Measurements from ENCODE around the gene SDK2. TPM values are rescaled to one million over a fixed set of nuclear protein-coding genes. Genes with fewer than 3 reads are reported as not detected.
A peak's percentile ranks its signal among the peaks of the same experiment; 100 is the strongest.

SDK2 gene
- total RNA-seq, 1 donor: under 0.01 TPM

- Histone ChIP-seq H3K27ac (ENCODE audit: low read depth, low read length) (no peak overlapping the region), H3K9me3 (ENCODE audit: low read depth, low read length) (no peaks in the 10 kb centered on the region), H3K27me3 (ENCODE audit: insufficient read depth, low read length) (peaks cover 2% of the 10 kb centered on the region)
Measured at GRCh38 chr17:73346501-73347162, 297.6 kb downstream of the SDK2 start.

GRCh38 chr17:73343739-73344454 lies 300.3 kb downstream of the SDK2 start:
- no peaks in the 10 kb centered on the region for H3K36me3 ChIP-seq (ENCODE audit: insufficient read depth, low read length)
- no peaks in the 10 kb centered on the region for H3K79me2 ChIP-seq (ENCODE audit: insufficient read depth, low read length)
- H3K27ac ChIP-seq (ENCODE audit: low read depth, low read length): no peak overlapping the region
- no peak overlapping the region for H3K4me3 ChIP-seq (ENCODE audit: insufficient read depth, low read length)
- peak overlapping the region; percentile 40 for H3K4me2 ChIP-seq (ENCODE audit: insufficient read depth, low read length)
- peaks cover 30% of the 10 kb centered on the region for H3K4me1 ChIP-seq (ENCODE audit: insufficient read depth, low read length)
- H2AFZ ChIP-seq (ENCODE audit: low read length): no peak overlapping the region
- H4K20me1 ChIP-seq (ENCODE audit: insufficient read depth, low read length): no peaks in the 10 kb centered on the region
- no peak for TF ChIP-seq CTCF (IDR thresholded peaks at IDR 0.05; ENCODE audit: extremely low read depth, low read depth, low read length)
- DNase-seq (ENCODE audit: insufficient read length, low spot score, missing footprints): peak; percentile 76
- no peaks in the 10 kb centered on the region for H3K9me3 ChIP-seq (ENCODE audit: low read depth, low read length)
- no peaks in the 10 kb centered on the region for H3K27me3 ChIP-seq (ENCODE audit: insufficient read depth, low read length)

More at GRCh38 chr17:73346501-73347162, 297.6 kb downstream of the SDK2 start:
- no peaks in the 10 kb centered on the region for H3K36me3 ChIP-seq (ENCODE audit: insufficient read depth, low read length)
- H3K4me2 ChIP-seq (ENCODE audit: insufficient read depth, low read length): no peak overlapping the region
- no peak for DNase-seq (ENCODE audit: insufficient read length, low spot score, missing footprints)
- H3K79me2 ChIP-seq (ENCODE audit: insufficient read depth, low read length): no peaks in the 10 kb centered on the region
- no peak overlapping the region for H2AFZ ChIP-seq (ENCODE audit: low read length)
- H4K20me1 ChIP-seq (ENCODE audit: insufficient read depth, low read length): no peaks in the 10 kb centered on the region
- no peak overlapping the region for H3K4me3 ChIP-seq (ENCODE audit: insufficient read depth, low read length)
- H3K4me1 ChIP-seq (ENCODE audit: insufficient read depth, low read length): peaks cover 19% of the 10 kb centered on the region
- no peak for TF ChIP-seq CTCF (IDR thresholded peaks at IDR 0.05; ENCODE audit: extremely low read depth, low read depth, low read length)

GRCh38 chr17:73343168-73343634 lies 301.0 kb downstream of the SDK2 start:
- no peaks in the 10 kb centered on the region for H3K27me3 ChIP-seq (ENCODE audit: insufficient read depth, low read length)
- H3K4me1 ChIP-seq (ENCODE audit: insufficient read depth, low read length): peaks cover 37% of the 10 kb centered on the region
- no peaks in the 10 kb centered on the region for H4K20me1 ChIP-seq (ENCODE audit: insufficient read depth, low read length)
- DNase-seq (ENCODE audit: insufficient read length, low spot score, missing footprints): peak; percentile 73
- H3K36me3 ChIP-seq (ENCODE audit: insufficient read depth, low read length): no peaks in the 10 kb centered on the region
- H3K27ac ChIP-seq (ENCODE audit: low read depth, low read length): peak overlapping the region; percentile 28
- H2AFZ ChIP-seq (ENCODE audit: low read length): no peak overlapping the region
- TF ChIP-seq CTCF (IDR thresholded peaks at IDR 0.05; ENCODE audit: extremely low read depth, low read depth, low read length): no peak
- H3K79me2 ChIP-seq (ENCODE audit: insufficient read depth, low read length): no peaks in the 10 kb centered on the region
- no peaks in the 10 kb centered on the region for H3K9me3 ChIP-seq (ENCODE audit: low read depth, low read length)
- H3K4me2 ChIP-seq (ENCODE audit: insufficient read depth, low read length): peak overlapping the region; percentile 40
- H3K4me3 ChIP-seq (ENCODE audit: insufficient read depth, low read length): no peak overlapping the region

- Histone ChIP-seq H2AFZ (ENCODE audit: low read length) (no peak overlapping the region), H3K27me3 (ENCODE audit: insufficient read depth, low read length) (no peaks in the 10 kb centered on the region), H4K20me1 (ENCODE audit: insufficient read depth, low read length) (no peaks in the 10 kb centered on the region), H3K4me3 (ENCODE audit: insufficient read depth, low read length) (no peak overlapping the region), H3K79me2 (ENCODE audit: insufficient read depth, low read length) (no peaks in the 10 kb centered on the region), H3K4me2 (ENCODE audit: insufficient read depth, low read length) (peak overlapping the region; percentile 40), H3K9me3 (ENCODE audit: low read depth, low read length) (no peaks in the 10 kb centered on the region), H3K27ac (ENCODE audit: low read depth, low read length) (peak overlapping the region; percentile 58), H3K4me1 (ENCODE audit: insufficient read depth, low read length) (peaks cover 42% of the 10 kb centered on the region), H3K36me3 (ENCODE audit: insufficient read depth, low read length) (no peaks in the 10 kb centered on the region)
- TF ChIP-seq CTCF (IDR thresholded peaks at IDR 0.05; ENCODE audit: extremely low read depth, low read depth, low read length): no peak
- DNase-seq (ENCODE audit: insufficient read length, low spot score, missing footprints): peak; percentile 79
Measured at GRCh38 chr17:73342541-73343167, 301.6 kb downstream of the SDK2 start.
